Body of pancreas (tissue), 4 donors: ENCODE measurements around the gene RGPD8.
"Not testable (repeated sequence)": the region's sequence is repeated elsewhere in the genome, so short reads cannot be mapped to it uniquely, and the experiment has no call there.

ENCODE experiments used
- POLR2A ChIP-seq, 3 donors: fragments of 450-650 bp; IDR thresholded peaks; one replicate each; pipeline ENCODE4 v1.6.1; 2016; ENCODE audit warnings: antibody characterized with exemption in 3 of 3, mild to moderate bottlenecking in 2 of 3
- TF ChIP-seq, protein P1 (sequence below), 7 experiments: fragments of 450-650 bp in 4 of 7; fragments of 200-600 bp in 3 of 7; sonication (generic) in 3 of 7; IDR thresholded peaks; one replicate each; pipeline ENCODE4 v1.5.1; 2016 to 2019; ENCODE audit warnings: antibody characterized with exemption in 7 of 7

DNA sequence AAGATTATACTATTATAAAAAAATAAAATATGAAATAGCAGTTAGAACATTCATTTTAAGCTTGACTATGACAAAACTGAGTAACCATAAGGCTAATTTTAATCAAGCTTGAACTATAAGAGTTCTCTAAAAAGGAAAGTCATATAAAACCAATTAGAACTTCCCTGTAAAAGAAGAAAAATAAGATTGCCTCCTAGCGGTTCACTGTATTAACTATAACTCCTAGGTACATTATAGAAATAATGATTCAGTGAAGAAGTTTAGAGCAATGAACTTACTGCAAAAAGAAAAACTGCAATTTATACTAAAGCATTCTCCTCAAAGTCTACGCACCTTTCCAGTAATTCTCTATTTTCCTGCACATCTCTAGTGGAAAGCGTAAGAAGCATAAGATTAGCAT, 16.6 kb downstream of the RGPD8 start:
- TF ChIP-seq, protein P1, sequence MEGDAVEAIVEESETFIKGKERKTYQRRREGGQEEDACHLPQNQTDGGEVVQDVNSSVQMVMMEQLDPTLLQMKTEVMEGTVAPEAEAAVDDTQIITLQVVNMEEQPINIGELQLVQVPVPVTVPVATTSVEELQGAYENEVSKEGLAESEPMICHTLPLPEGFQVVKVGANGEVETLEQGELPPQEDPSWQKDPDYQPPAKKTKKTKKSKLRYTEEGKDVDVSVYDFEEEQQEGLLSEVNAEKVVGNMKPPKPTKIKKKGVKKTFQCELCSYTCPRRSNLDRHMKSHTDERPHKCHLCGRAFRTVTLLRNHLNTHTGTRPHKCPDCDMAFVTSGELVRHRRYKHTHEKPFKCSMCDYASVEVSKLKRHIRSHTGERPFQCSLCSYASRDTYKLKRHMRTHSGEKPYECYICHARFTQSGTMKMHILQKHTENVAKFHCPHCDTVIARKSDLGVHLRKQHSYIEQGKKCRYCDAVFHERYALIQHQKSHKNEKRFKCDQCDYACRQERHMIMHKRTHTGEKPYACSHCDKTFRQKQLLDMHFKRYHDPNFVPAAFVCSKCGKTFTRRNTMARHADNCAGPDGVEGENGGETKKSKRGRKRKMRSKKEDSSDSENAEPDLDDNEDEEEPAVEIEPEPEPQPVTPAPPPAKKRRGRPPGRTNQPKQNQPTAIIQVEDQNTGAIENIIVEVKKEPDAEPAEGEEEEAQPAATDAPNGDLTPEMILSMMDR (IDR thresholded peaks at IDR 0.05), result peak in 2 of 7 experiments; percentile 12 to 28
- not testable (repeated sequence) for TF ChIP-seq POLR2A (IDR thresholded peaks at IDR 0.05)
